ENCODE measurements around the gene XPR1.

The XPR1 gene

GRCh38 chr1:180936110-180937011 is 304.5 kb downstream of the XPR1 start:
- no peaks in the 10 kb centered on the region for H3K27me3 ChIP-seq (ENCODE audit: insufficient read depth, low read length, poor library complexity, severe bottlenecking)
- H3K36me3 ChIP-seq (ENCODE audit: insufficient read depth, low read length) = no peaks in the 10 kb centered on the region
- no peaks in the 10 kb centered on the region for H4K20me1 ChIP-seq (ENCODE audit: insufficient read depth, low read length, poor library complexity, severe bottlenecking)
- no peaks in the 10 kb centered on the region for H3K9me2 ChIP-seq (replicated peaks; ENCODE audit: low read depth, low read length)
- no peak overlapping the region for H2AFZ ChIP-seq (ENCODE audit: low read length)
- no peak overlapping the region for H3K4me2 ChIP-seq (ENCODE audit: low read depth, low read length, poor library complexity, severe bottlenecking)
- TF ChIP-seq EZH2phosphoT487 (IDR thresholded peaks at IDR 0.05; ENCODE audit: borderline replicate concordance) (no peak), CTCF (conservative IDR thresholded peaks at IDR 0.05; ENCODE audit: low read length) (no peak)
- no peaks in the 10 kb centered on the region for H3F3A ChIP-seq (ENCODE audit: low read depth)
- no peaks in the 10 kb centered on the region for H3K79me2 ChIP-seq (ENCODE audit: insufficient read depth, low read length)
- peaks cover 62% of the 10 kb centered on the region for H3K4me1 ChIP-seq (ENCODE audit: insufficient read depth, low read length, poor library complexity, severe bottlenecking)
- H3K4me3 ChIP-seq (ENCODE audit: low read length, poor library complexity, severe bottlenecking) = no peak overlapping the region
- no peaks in the 10 kb centered on the region for H3K9me3 ChIP-seq (ENCODE audit: insufficient read depth, low read depth, low read length)
- H3K9ac ChIP-seq (ENCODE audit: low read depth, low read length, poor library complexity, severe bottlenecking) = no peak overlapping the region

- H2AFZ ChIP-seq (ENCODE audit: low read length) = no peak overlapping the region
These were observed 305.2 kb downstream of the XPR1 start for GRCh38 chr1:180937012-180937372.

GRCh38 chr1:180937624-180938225 is 305.9 kb downstream of the XPR1 start:
- Histone ChIP-seq H3K9me2 (replicated peaks; ENCODE audit: low read depth, low read length) (no peaks in the 10 kb centered on the region), H3K27me3 (ENCODE audit: insufficient read depth, low read length, poor library complexity, severe bottlenecking) (no peaks in the 10 kb centered on the region), H3K4me3 (ENCODE audit: low read length, poor library complexity, severe bottlenecking) (peak overlapping the region; percentile 30), H4K20me1 (ENCODE audit: insufficient read depth, low read length, poor library complexity, severe bottlenecking) (no peaks in the 10 kb centered on the region), H3K4me2 (ENCODE audit: low read depth, low read length, poor library complexity, severe bottlenecking) (peak overlapping the region; percentile 52), H3K36me3 (ENCODE audit: insufficient read depth, low read length) (no peaks in the 10 kb centered on the region), H3K9ac (ENCODE audit: low read depth, low read length, poor library complexity, severe bottlenecking) (peak overlapping the region; percentile 39), H3K9me3 (ENCODE audit: insufficient read depth, low read depth, low read length) (no peaks in the 10 kb centered on the region), H3K79me2 (ENCODE audit: insufficient read depth, low read length) (no peaks in the 10 kb centered on the region), H3K4me1 (ENCODE audit: insufficient read depth, low read length, poor library complexity, severe bottlenecking) (peaks cover 57% of the 10 kb centered on the region), H3F3A (ENCODE audit: low read depth) (no peaks in the 10 kb centered on the region), H2AFZ (ENCODE audit: low read length) (no peak overlapping the region)
- no peak for TF ChIP-seq EZH2phosphoT487 (IDR thresholded peaks at IDR 0.05; ENCODE audit: borderline replicate concordance)
- TF ChIP-seq CTCF (conservative IDR thresholded peaks at IDR 0.05; ENCODE audit: low read length) = no peak

More at GRCh38 chr1:180937012-180937372, 305.2 kb downstream of the XPR1 start:
- Histone ChIP-seq H3K9me3 (ENCODE audit: insufficient read depth, low read depth, low read length) (no peaks in the 10 kb centered on the region), H3K9me2 (replicated peaks; ENCODE audit: low read depth, low read length) (no peaks in the 10 kb centered on the region), H3K79me2 (ENCODE audit: insufficient read depth, low read length) (no peaks in the 10 kb centered on the region), H3K4me1 (ENCODE audit: insufficient read depth, low read length, poor library complexity, severe bottlenecking) (peaks cover 57% of the 10 kb centered on the region), H3K9ac (ENCODE audit: low read depth, low read length, poor library complexity, severe bottlenecking) (peak overlapping the region; percentile 39), H3K4me2 (ENCODE audit: low read depth, low read length, poor library complexity, severe bottlenecking) (peak overlapping the region; percentile 52), H4K20me1 (ENCODE audit: insufficient read depth, low read length, poor library complexity, severe bottlenecking) (no peaks in the 10 kb centered on the region), H3K4me3 (ENCODE audit: low read length, poor library complexity, severe bottlenecking) (no peak overlapping the region), H3K36me3 (ENCODE audit: insufficient read depth, low read length) (no peaks in the 10 kb centered on the region), H3F3A (ENCODE audit: low read depth) (no peaks in the 10 kb centered on the region), H3K27me3 (ENCODE audit: insufficient read depth, low read length, poor library complexity, severe bottlenecking) (no peaks in the 10 kb centered on the region)
- TF ChIP-seq CTCF (conservative IDR thresholded peaks at IDR 0.05; ENCODE audit: low read length) = no peak
- no peak for TF ChIP-seq EZH2phosphoT487 (IDR thresholded peaks at IDR 0.05; ENCODE audit: borderline replicate concordance)

All from Loucy (cell line).